HG02981 (cell line): ENCODE measurements around the gene ABHD4.
A peak's percentile ranks its signal among the peaks of the same experiment; 100 is the strongest.
"Not testable (repeated sequence)": the region's sequence is repeated elsewhere in the genome, so short reads cannot be mapped to it uniquely, and the experiment has no call there.

ENCODE experiments used
- ATAC-seq: cut with Tn5 transposase; IDR thresholded peaks from one replicate; pipeline ENCODE4 v1.9.1; 2021; ENCODE audit warnings: mild to moderate bottlenecking, moderate library complexity; ENCODE audit not compliant: unreplicated experiment

Gene ABHD4

DNA sequence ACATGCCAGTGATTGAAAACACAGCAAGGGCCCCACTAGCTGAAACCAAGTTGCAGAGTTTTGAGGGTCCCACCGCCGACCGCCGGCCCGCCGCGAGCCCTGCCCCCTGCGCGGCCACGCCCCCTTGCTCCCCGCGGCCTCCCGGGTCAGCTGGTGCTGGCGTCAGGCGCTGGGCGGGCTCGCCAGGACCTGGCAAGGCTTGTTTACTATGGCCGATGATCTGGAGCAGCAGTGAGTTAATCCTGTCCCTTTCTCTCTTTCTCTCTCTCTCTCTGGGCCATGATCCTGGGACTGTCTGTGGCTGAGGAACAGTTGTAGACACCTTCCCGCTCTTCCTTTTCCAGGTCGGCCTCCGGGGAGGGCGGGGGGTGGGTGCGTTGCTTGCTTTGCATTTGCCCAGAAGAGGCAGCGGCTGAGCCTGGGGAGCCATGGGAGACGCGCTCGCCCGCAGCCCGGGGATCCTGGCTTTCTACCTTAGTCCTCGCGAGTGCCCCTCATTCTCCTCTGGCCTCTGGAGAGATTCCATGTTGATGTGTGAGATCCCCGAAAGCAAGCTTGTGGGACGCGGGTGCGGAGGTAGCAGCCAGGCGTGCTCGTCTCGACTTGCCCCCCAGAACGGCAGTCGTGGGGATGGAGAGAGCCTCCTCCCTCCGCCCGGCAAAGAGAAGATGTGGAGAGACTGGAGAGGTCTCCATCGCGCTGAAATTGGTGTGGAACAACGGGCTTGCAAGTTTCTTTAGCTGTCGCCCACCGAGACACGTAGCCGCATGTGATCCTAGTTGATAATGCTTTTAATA lies at the start of gene ABHD4:
ABHD4 (plus strand) TSS at position 202 of the 797 bp plus-strand sequence; CDS start at position 209, 7 bp downstream.
- ATAC-seq: peak; percentile 88

DNA sequence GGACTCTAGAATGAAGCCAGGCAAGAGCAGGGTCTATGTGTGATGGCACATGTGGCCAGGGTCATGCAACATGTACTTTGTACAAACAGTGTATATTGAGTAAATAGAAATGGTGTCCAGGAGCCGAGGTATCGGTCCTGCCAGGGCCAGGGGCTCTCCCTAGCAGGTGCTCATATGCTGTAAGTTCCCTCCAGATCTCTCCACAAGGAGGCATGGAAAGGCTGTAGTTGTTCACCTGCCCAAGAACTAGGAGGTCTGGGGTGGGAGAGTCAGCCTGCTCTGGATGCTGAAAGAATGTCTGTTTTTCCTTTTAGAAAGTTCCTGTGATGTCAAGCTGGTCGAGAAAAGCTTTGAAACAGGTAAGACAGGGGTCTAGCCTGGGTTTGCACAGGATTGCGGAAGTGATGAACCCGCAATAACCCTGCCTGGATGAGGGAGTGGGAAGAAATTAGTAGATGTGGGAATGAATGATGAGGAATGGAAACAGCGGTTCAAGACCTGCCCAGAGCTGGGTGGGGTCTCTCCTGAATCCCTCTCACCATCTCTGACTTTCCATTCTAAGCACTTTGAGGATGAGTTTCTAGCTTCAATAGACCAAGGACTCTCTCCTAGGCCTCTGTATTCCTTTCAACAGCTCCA lies 48.7 kb upstream of the ABHD4 start:
- no peak for ATAC-seq

GRCh38 chr14:22549981-22550673 lies 48.0 kb upstream of the ABHD4 start:
- no peak for ATAC-seq

GRCh38 chr14:22551605-22551997 lies 46.5 kb upstream of the ABHD4 start:
- ATAC-seq: no peak

DNA sequence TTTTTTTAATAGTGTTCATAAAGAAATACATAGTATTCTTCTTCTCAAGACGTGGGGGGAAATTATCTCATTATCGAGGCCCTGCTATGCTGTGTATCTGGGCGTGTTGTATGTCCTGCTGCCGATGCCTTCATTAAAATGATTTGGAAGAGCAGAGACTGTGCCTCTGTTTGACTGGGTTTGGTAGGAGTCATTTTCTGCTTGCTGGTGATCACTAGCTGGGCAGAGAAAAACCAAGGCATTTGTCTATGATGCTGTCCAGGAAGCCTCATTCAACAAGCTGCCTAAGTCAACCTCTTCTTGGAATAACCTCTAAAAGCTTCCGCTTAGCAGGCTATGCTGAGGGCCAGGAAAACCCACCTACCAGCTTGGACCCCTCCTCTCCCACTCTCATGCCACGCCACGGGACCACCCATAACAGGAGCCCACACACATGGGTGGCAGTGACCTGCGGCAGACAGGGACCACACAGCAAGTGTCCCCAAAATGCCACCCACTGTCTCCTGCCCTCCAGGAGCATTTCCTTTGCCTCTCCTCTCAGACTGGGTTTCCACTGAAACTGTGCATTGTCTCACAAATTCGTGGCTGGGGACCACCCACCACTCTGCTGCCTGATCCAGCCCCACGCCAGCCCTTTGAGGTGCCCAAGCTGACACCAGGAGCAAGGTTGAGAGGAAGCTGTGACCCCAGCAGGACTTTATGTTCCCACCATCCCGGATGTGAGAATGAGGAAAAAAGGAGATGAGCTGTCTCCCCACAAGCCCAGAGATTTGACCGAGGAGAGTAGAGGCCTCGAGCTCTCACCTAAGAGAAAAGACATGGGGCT lies 45.9 kb upstream of the ABHD4 start:
- no peak for ATAC-seq

- no peak for ATAC-seq
These were observed 45.3 kb upstream of the ABHD4 start for GRCh38 chr14:22552827-22553076.

DNA sequence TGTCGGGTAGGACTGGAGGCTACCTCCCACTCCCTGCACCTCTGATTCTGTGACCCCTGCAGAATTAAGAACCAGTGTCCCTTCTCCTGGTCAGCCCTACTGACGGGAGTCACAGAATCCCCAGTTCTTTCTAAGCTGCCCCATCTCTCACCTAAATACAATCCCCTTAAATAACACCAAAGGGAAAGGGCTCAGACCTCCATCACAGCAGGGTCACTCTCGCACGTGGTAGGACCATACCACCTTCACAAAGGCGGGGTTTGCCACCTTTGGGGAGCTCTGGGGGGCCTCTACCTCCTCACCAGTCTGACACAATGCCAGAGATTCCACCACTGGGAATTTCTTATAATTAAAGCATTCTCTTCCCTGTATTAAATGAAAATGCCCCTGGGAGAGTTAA lies 44.7 kb upstream of the ABHD4 start:
- no peak for ATAC-seq

- not testable (repeated sequence) for ATAC-seq
These were observed 44.1 kb upstream of the ABHD4 start for GRCh38 chr14:22553861-22554497.

DNA sequence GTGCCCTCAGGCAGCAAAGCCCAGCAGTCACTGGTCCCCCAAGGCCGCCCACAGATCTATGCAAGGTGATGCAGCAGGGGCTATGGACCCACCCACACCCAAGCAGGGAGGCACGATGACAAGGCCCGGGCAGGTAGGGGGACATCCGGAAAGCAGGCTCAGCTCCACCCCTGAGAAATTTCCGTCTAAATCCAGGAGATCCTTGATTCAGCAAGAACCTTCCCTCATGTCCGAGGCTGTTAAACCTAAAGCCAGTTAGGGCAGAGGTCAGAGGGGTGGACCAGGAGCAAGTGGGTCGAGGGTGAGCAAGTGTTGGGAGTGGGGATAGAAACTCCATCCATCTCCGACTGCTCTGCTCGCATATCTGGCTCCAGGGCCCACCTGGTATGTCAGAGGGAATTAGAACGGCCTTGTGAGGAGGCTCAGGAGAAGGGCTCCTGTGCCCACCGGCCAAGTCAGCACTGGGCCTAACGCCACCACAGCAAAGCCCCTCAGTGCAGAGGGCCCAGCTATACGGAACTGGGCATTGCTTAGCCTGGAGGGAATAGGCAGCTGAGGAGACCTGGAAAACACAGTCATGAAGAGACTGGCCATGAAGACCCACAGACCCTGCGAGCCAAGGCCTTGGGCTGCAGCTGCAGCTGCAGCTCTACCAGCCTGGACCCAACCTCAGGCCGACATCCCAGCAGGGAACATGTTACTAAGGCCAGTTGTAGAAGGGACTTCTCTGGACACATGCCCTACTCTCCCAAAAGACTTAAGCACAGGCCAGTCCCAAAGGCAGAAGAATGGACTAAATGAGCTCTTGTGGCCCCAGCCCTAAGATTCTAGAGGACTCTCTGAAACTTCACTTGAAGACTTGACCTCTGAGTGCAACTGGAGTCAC lies 43.4 kb upstream of the ABHD4 start:
- ATAC-seq: no peak

- ATAC-seq: no peak
These were observed 42.6 kb upstream of the ABHD4 start for GRCh38 chr14:22555384-22556011.

DNA sequence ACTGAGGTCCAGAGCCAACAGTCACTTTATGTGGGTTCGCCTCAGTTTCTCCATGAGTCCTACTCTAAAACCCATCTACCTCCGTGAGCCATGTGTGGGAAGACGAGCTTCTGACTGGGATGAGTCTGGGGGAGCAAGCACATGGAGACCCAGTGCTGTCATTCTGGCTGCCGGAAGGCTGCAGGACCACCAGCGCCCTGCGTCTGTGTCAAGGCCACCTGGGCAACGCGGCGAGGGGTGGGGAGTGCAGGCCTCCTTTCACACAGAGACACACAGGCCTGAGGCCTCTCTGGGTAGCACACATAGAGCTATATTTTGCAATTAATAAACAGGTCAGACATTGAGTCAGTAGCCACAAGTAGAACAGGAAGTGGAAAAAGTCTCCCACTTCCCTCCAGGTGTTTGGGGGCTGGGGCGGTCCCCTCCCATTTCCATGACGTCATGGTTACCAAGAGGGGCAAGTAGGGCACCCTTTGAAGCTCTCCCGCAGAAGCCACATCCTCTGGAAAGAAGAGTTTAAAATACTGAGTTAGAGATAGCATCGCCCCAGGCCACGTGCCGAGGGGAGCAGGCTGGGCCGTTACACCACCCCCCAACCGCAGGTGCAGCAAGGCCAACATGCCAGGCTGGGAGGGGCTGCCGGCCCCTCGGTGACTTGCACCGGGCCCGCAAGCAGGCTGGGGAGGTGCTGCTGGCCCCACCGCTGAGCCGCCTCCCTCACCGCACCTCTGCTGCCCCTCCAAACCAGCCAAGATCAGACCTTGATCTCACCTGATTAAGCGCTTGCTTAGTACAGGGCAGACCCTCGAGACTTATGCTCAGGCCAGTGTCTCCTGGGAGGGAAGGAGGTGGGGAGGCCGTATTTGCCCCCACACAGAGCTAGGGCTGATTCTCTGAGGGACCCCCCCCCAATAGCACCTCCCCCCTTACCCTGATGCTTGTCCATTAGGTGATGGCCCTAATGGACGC lies 41.8 kb upstream of the ABHD4 start:
- ATAC-seq: peak; percentile 68

- peak; percentile 24 for ATAC-seq
These were observed 41.0 kb upstream of the ABHD4 start for GRCh38 chr14:22556990-22557623.

- ATAC-seq: no peak
These were observed 40.3 kb upstream of the ABHD4 start for GRCh38 chr14:22557846-22558220.

GRCh38 chr14:22558221-22558913 lies 39.7 kb upstream of the ABHD4 start:
- ATAC-seq: no peak

DNA sequence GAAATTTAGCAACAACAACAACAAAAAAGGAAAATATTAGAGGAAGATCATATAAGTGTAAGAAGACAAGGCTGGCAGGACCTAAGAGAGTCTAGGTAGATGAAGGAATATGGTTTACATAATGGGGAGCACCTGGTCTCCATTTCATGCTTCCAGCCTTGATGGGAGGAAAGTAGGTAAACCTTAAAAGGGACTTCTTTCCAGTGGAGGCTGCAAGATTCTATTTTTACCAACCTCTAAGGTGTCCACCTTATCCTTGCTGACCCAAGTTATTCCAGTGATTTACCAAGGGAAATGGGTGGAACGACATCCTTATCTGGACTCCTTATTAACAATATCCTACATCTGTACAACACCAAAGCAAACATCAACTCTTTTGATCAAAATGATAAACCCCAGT lies 39.1 kb upstream of the ABHD4 start:
- ATAC-seq: no peak

DNA sequence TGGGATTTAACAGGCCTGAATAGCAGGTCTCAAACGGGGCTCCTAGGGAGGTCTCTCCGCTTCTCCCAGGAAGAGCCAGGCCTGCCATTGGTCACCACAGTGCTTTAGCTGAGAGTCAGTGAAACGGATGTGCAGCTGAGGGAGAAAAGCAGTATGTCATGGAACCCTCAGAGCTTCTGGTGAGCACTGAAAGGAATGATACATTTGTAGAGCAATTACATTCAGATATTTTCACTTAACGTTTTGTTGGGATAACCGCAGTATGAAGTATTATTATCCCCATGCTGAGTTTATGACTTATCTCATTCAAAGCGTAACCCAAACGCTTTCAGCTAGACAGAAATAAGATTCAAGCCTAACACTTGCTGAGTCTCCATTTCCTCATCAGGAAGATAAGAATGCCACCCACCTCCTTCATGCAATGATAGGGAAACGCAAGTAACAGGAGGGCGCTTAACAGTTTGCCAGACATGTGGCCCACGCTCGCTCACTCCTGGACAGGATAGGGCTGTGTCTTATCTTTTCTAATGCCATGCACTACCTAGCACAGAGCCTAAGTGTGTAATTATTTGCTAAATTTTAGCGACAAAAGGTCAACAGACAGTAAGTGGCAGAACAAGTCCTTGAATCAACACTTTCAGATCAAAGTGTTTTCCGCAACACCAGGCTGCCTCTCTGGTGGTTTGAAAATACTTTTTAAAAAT lies 37.3 kb upstream of the ABHD4 start:
- no peak for ATAC-seq

DNA sequence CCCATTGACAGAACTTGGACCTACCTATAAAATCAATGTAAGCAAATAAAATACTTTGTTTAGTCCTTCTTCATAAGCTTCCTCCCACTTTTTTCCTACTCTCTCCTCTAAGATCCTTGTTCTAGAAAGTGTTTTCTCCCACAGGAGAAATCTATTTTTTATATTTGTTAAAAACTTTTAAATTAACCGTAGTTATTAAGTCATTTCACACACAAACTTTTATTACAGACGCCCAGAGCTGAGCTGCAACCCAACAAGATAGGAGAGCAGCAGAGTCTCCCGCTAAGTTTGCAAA lies 36.8 kb upstream of the ABHD4 start:
- no peak for ATAC-seq
